HepG2 (cell line): ENCODE data around the gene HELZ2. TPM values are rescaled to one million over a fixed set of nuclear protein-coding genes. Genes with fewer than 3 reads are reported as not detected.

Experiments
- GATAD2A ChIP-seq: IDR thresholded peaks from 2 replicates; pipeline ENCODE4 v1.6.1; 2016
- MEF2D ChIP-seq: sonication (generic); formaldehyde crosslinking; IDR thresholded peaks from 2 replicates; pipeline ENCODE4 v1.5.1; 2020; ENCODE audit warnings: mild to moderate bottlenecking, missing genetic modification reagents
- RXRB ChIP-seq: IDR thresholded peaks from 2 replicates; pipeline ENCODE4 v1.6.1; 2016; ENCODE audit warnings: borderline replicate concordance, missing genetic modification reagents, missing compliant biosample characterization
- SOX5 ChIP-seq: IDR thresholded peaks from 2 replicates; pipeline ENCODE4 v1.6.1; 2016; ENCODE audit warnings: borderline replicate concordance
- SP4 ChIP-seq: sonication (generic); formaldehyde crosslinking; IDR thresholded peaks from 2 replicates; pipeline ENCODE4 v1.8.1; 2023; ENCODE audit warnings: mild to moderate bottlenecking, missing genetic modification reagents
- TAF15 ChIP-seq: fragments of 200-400 bp; formaldehyde crosslinking; IDR thresholded peaks from one replicate; pipeline ENCODE4 v1.6.1; 2018; ENCODE audit warnings: mild to moderate bottlenecking, low read depth, low read length; ENCODE audit not compliant: poor library complexity, severe bottlenecking
- XRCC5 ChIP-seq: fragments of 200-400 bp; formaldehyde crosslinking; optimal IDR thresholded peaks from 2 replicates; pipeline ENCODE3; 2017; ENCODE audit warnings: mild to moderate bottlenecking, low read length
- ZHX2 ChIP-seq, 2 experiments: sonication (generic) in 1 of 2; formaldehyde crosslinking in 1 of 2; IDR thresholded peaks; 2 replicates each; pipeline versions ENCODE4 v1.6.1 to v1.9.0; 2014 to 2022; ENCODE audit warnings: antibody characterized with exemption in 1 of 2, borderline replicate concordance in 1 of 2, inconsistent platforms in 1 of 2, low read depth in 1 of 2, missing genetic modification reagents in 1 of 2
- ZNF333 ChIP-seq: sonication (generic); formaldehyde crosslinking; IDR thresholded peaks from 2 replicates; pipeline ENCODE4 v1.4.0; 2020; ENCODE audit warnings: mild to moderate bottlenecking, missing genetic modification reagents, borderline replicate concordance
- ZNF343 ChIP-seq: sonication (generic); formaldehyde crosslinking; IDR thresholded peaks from 2 replicates; pipeline ENCODE4 v1.4.0; 2020; ENCODE audit warnings: mild to moderate bottlenecking, missing genetic modification reagents
- ZNF501 ChIP-seq: sonication (generic); formaldehyde crosslinking; IDR thresholded peaks from 2 replicates; pipeline ENCODE4 v1.5.1; 2020; ENCODE audit warnings: mild to moderate bottlenecking, moderate library complexity, missing genetic modification reagents
- ZNF674 ChIP-seq: sonication (generic); formaldehyde crosslinking; IDR thresholded peaks from 2 replicates; pipeline ENCODE4 v1.5.0; 2020; ENCODE audit warnings: low read depth, mild to moderate bottlenecking, missing genetic modification reagents
- ZNF691 ChIP-seq: sonication (generic); formaldehyde crosslinking; IDR thresholded peaks from 2 replicates; pipeline ENCODE4 v1.4.0; 2020; ENCODE audit warnings: missing genetic modification reagents, low read depth, mild to moderate bottlenecking, borderline replicate concordance
- ZSCAN25 ChIP-seq: sonication (generic); formaldehyde crosslinking; IDR thresholded peaks from 2 replicates; pipeline ENCODE4 v1.8.0; 2022; ENCODE audit warnings: mild to moderate bottlenecking, missing genetic modification reagents
- polyA plus RNA-seq, 8 experiments: library from polyadenylated mRNA; depleted of rRNA in 3 of 8; stranded (reverse) in 7 of 8; unstranded in 1 of 8; fragments of >200 nt; fragmentation: Illumina TruSeq in 4 of 8; extraction: Trizol in 4 of 8; gene quantifications; 2 replicates each; pipeline versions ENCODE4 v1.2.1 to v1.2.3, GENCODE V29; 2011 to 2016; ENCODE audit warnings: low read depth in 4 of 8, missing spikeins in 1 of 8, mixed read lengths in 1 of 8; ENCODE audit not compliant: insufficient read depth in 1 of 8
- total RNA-seq, 5 experiments: library from RNA; depleted of rRNA; stranded (reverse); fragments of >200 nt; fragmentation: Illumina TruSeq; extraction: Trizol; gene quantifications; 2 replicates each; pipeline ENCODE4 v1.2.3, GENCODE V29; 2016; ENCODE audit warnings: low read depth in 1 of 5
- TF ChIP-seq, protein P1 (sequence below): sonication (generic); formaldehyde crosslinking; IDR thresholded peaks from 2 replicates; pipeline ENCODE4 v1.5.0; 2020; ENCODE audit warnings: mild to moderate bottlenecking, missing genetic modification reagents, moderate library complexity
- TF ChIP-seq, protein P2 (sequence below): sonication (generic); formaldehyde crosslinking; IDR thresholded peaks from 2 replicates; pipeline ENCODE4 v1.5.1; 2020; ENCODE audit warnings: mild to moderate bottlenecking, moderate library complexity, missing genetic modification reagents

HELZ2 gene
- total and polyA plus RNA-seq, 2 of the 13 experiments (the other 11 are each of a cell fraction or from before 2014, with no cell fraction given), result 9.6 to 10.1 TPM

GRCh38 chr20:63544241-63544957 lies 29.6 kb downstream of the HELZ2 start (continued):
- TF ChIP-seq, protein P1, sequence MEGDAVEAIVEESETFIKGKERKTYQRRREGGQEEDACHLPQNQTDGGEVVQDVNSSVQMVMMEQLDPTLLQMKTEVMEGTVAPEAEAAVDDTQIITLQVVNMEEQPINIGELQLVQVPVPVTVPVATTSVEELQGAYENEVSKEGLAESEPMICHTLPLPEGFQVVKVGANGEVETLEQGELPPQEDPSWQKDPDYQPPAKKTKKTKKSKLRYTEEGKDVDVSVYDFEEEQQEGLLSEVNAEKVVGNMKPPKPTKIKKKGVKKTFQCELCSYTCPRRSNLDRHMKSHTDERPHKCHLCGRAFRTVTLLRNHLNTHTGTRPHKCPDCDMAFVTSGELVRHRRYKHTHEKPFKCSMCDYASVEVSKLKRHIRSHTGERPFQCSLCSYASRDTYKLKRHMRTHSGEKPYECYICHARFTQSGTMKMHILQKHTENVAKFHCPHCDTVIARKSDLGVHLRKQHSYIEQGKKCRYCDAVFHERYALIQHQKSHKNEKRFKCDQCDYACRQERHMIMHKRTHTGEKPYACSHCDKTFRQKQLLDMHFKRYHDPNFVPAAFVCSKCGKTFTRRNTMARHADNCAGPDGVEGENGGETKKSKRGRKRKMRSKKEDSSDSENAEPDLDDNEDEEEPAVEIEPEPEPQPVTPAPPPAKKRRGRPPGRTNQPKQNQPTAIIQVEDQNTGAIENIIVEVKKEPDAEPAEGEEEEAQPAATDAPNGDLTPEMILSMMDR (CRISPR knock-in tag), result peak; percentile 32; the same call in 1 of the 2 replicates
- TF ChIP-seq ZNF691 (CRISPR knock-in tag), result no peak
- TF ChIP-seq SP4, result peak; percentile 66; the same call in 1 of the 2 replicates
- TF ChIP-seq ZSCAN25, result 0 out of 2 replicates have a peak, but pooled peaks have one; percentile 53
- peak; percentile 68; the same call in 1 of the 2 replicates for TF ChIP-seq ZHX2 (IDR thresholded peaks at IDR 0.05; ENCODE audit: low read depth)
- no peak for TF ChIP-seq ZHX2 (CRISPR knock-in tag; IDR thresholded peaks at IDR 0.05; ENCODE audit: borderline replicate concordance)
- TF ChIP-seq, protein P2, sequence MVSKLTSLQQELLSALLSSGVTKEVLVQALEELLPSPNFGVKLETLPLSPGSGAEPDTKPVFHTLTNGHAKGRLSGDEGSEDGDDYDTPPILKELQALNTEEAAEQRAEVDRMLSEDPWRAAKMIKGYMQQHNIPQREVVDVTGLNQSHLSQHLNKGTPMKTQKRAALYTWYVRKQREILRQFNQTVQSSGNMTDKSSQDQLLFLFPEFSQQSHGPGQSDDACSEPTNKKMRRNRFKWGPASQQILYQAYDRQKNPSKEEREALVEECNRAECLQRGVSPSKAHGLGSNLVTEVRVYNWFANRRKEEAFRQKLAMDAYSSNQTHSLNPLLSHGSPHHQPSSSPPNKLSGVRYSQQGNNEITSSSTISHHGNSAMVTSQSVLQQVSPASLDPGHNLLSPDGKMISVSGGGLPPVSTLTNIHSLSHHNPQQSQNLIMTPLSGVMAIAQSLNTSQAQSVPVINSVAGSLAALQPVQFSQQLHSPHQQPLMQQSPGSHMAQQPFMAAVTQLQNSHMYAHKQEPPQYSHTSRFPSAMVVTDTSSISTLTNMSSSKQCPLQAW (CRISPR knock-in tag), result peak; percentile 46; the same call in 1 of the 2 replicates
- TF ChIP-seq MEF2D (CRISPR knock-in tag), result peak; percentile 43; the same call in 1 of the 2 replicates
- peak; percentile 27; the same call in 1 of the 2 replicates for TF ChIP-seq ZNF333 (CRISPR knock-in tag)
- TF ChIP-seq ZNF501 (CRISPR knock-in tag), result peak; percentile 76
- 0 out of 2 replicates have a peak, but pooled peaks have one; percentile 19 for TF ChIP-seq SOX5 (CRISPR knock-in tag)
- peak; percentile 81 for TF ChIP-seq XRCC5
- TF ChIP-seq GATAD2A (CRISPR knock-in tag), result peak; percentile 49
- TF ChIP-seq TAF15, result peak; percentile 29
- peak; percentile 35; the same call in 1 of the 2 replicates for TF ChIP-seq ZNF343 (CRISPR knock-in tag)
- TF ChIP-seq RXRB (CRISPR knock-in tag), result 0 out of 2 replicates have a peak, but pooled peaks have one; percentile 41
- TF ChIP-seq ZNF674 (CRISPR knock-in tag), result no peak
